ENCODE data around the gene RNF157. TPM values are rescaled to one million over a fixed set of nuclear protein-coding genes. Genes with fewer than 3 reads are reported as not detected.

RNF157 gene
- polyA plus RNA-seq, 1 experiment = 0.50 TPM

DNA sequence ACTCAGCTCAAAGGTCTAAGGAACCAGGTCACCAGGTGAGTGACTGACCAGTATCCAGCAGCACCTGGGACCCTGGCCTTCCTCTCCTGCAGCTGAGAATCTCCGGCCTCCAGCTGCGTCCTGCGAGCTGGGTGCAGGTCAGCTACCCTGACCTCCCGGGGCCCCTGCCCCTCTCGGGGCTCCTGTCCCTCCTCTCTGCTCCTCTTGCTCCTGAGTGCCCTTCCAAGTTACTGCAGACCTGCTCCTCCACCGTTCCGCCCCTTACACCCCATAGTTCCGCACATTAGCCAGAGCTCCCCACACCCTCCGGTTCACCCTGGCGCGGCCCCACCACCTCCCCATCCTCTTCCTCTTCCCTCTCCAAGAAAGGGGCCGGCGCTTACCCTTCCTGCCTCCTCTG, 109.8 kb downstream of the RNF157 start:
- ChIA-PET POLR2A (no interaction called here), CTCF (interaction anchor here (0.7 to 1.7 kb wide), 5 partner anchors 11 to 149 kb away, joined by 3 to 6 read pairs (median 4); no protein-coding TSS in a partner anchor)
- H3K27me3 ChIP-seq (ENCODE audit: control insufficient read depth, insufficient read depth, low read length) = peaks cover 8% of the 10 kb centered on the region
- H3K4me3 ChIP-seq (ENCODE audit: low read depth, low read length) = no peak overlapping the region
- TF ChIP-seq, protein P1, sequence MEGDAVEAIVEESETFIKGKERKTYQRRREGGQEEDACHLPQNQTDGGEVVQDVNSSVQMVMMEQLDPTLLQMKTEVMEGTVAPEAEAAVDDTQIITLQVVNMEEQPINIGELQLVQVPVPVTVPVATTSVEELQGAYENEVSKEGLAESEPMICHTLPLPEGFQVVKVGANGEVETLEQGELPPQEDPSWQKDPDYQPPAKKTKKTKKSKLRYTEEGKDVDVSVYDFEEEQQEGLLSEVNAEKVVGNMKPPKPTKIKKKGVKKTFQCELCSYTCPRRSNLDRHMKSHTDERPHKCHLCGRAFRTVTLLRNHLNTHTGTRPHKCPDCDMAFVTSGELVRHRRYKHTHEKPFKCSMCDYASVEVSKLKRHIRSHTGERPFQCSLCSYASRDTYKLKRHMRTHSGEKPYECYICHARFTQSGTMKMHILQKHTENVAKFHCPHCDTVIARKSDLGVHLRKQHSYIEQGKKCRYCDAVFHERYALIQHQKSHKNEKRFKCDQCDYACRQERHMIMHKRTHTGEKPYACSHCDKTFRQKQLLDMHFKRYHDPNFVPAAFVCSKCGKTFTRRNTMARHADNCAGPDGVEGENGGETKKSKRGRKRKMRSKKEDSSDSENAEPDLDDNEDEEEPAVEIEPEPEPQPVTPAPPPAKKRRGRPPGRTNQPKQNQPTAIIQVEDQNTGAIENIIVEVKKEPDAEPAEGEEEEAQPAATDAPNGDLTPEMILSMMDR (IDR thresholded peaks at IDR 0.05; ENCODE audit: insufficient read depth, low read depth, low read length) = no peak
- H3K36me3 ChIP-seq (ENCODE audit: control insufficient read depth, insufficient read depth, low read length) = no peaks in the 10 kb centered on the region
- no peak for DNase-seq (ENCODE audit: low read depth)

DNA sequence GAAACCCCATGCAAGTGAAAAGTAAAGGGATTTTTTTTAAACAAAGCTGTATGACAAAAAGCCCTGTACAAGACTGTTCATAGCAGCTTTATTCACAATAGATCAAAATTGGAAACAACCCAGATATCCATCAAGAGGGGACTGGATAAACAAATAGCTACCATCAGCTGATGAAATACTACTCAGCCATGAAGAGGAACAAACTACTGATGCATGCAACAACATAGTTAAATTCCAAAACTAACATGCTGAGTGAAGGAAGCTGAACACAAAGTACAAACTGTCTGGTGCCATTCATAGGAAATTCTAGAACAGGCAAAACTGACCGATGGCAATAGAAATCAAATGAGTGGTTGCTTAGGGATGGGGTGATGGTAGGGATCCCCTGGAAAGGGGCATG, 114.4 kb downstream of the RNF157 start:
- no peaks in the 10 kb centered on the region for H3K27me3 ChIP-seq (ENCODE audit: control insufficient read depth, insufficient read depth, low read length)
- DNase-seq (ENCODE audit: low read depth) = no peak
- TF ChIP-seq, protein P1 (IDR thresholded peaks at IDR 0.05; ENCODE audit: insufficient read depth, low read depth, low read length) = no peak
- no peak overlapping the region for H3K4me3 ChIP-seq (ENCODE audit: low read depth, low read length)
- POLR2A ChIA-PET = no interaction called here
- no peaks in the 10 kb centered on the region for H3K36me3 ChIP-seq (ENCODE audit: control insufficient read depth, insufficient read depth, low read length)
- CTCF ChIA-PET = interaction anchor here (0.7 to 13.3 kb wide), 7 partner anchors 9 to 155 kb away, joined by 3 to 247 read pairs (median 3); no protein-coding TSS in a partner anchor

DNA sequence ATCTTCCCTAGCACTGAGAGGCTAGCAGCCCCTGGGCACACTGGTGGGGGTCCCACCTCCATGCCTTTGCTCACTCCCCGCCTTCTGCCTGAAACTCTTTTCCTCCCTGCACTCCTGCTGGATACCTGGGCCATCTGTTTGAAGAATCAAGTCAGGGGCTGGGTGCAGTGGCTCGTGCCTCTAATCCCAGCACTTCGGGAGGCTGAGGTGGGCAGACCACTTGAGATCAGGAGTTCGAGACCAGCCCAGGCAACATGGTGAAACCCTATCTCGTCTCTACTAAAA, 115.0 kb downstream of the RNF157 start:
- DNase-seq (ENCODE audit: low read depth) = no peak
- TF ChIP-seq, protein P1 (IDR thresholded peaks at IDR 0.05; ENCODE audit: insufficient read depth, low read depth, low read length) = no peak
- ChIA-PET CTCF (interaction anchor here (0.6 to 13.3 kb wide), 4 partner anchors 10 to 269 kb away, joined by 3 to 247 read pairs (median 52); no protein-coding TSS in a partner anchor), POLR2A (no interaction called here)
- Histone ChIP-seq H3K4me3 (ENCODE audit: low read depth, low read length) (no peak overlapping the region), H3K36me3 (ENCODE audit: control insufficient read depth, insufficient read depth, low read length) (no peaks in the 10 kb centered on the region), H3K27me3 (ENCODE audit: control insufficient read depth, insufficient read depth, low read length) (no peaks in the 10 kb centered on the region)

DNA sequence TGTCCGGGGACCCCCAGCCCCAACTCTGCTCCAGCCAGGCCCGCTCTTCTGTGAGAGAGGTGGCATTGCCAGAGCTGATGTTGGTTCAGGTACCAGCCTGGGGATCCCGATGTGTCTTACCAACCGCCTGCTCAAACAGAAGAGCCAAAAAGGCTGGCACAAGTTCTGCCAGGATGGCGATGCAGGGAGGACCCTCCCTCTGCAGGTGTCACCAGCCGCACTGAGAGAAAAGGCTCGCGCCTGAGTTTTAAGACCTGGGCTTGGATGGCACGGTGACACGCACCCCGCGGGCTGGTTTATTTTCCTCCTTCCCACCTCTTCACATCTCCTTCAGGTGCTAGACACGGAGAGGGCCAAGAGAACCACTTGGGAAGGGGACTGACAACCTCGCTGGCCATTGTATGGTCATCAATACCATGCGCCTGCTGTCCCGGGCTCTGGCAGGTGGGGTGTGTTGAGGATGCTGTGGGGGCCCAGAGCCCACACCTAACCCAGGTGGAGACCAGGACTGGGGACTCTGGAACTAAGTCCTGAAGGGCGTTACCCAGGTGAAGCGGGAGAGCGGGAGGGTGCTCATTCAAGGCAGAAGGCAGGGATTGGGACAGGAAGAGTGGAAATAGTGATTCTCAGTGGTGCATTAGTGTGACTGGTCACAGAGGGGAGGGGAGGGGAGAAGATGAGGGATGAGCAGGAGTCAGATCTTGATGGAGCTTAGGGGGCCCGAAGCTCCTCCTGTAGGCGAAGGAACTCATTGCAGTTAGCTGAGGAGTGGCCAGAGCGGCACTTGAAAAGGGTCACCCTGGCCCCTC, 115.5 kb downstream of the RNF157 start:
- CTCF ChIA-PET = interaction anchor here (0.6 to 13.3 kb wide), 6 partner anchors 10 to 270 kb away, joined by 3 to 247 read pairs (median 4); no protein-coding TSS in a partner anchor
- no peak for DNase-seq (ENCODE audit: low read depth)
- TF ChIP-seq, protein P1 (IDR thresholded peaks at IDR 0.05; ENCODE audit: insufficient read depth, low read depth, low read length) = peak; percentile 25; the same call in 1 of the 2 replicates
- no peaks in the 10 kb centered on the region for H3K27me3 ChIP-seq (ENCODE audit: control insufficient read depth, insufficient read depth, low read length)
- no peaks in the 10 kb centered on the region for H3K36me3 ChIP-seq (ENCODE audit: control insufficient read depth, insufficient read depth, low read length)
- POLR2A ChIA-PET = no interaction called here
- H3K4me3 ChIP-seq (ENCODE audit: low read depth, low read length) = no peak overlapping the region

DNA sequence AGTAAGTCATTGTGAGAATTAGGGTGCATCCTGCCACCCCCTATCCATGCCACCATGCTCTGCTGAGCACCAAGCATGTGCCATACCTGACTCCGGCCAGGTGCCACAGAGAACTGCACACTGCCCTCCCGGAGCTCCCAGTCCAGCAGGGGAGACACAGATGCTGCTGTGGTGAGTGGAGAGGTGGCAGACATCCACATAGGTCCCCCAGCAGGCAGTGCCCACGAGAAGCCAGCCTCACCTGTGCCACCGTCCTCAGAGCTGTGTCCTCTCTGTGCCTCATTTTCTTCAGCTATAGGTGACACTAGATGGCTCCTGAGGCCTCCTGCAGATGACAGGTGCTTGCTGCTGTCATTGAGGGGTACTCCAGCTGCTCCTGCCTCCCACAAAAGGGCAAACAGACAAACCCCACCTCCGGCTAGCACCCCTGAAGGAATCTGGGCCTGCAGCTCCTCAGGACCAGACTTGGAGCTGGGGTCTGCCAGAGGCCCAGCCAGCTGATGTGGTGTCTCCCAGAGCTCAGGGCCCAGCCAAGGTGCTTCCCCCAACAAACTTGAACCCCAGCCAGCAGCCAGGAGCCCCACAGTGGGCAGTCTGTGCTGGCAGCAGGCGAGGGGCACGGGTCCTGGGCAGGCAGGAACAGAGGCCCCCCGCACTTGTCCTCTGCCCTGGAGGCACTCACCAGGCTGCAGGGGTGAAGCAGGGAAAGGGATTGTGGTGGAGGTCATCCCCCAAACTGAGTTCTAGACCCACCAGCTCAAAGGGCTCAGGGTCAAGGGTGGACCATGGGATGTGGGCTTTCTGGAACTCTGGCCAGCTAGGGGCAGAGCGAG, 116.3 kb downstream of the RNF157 start:
- DNase-seq (ENCODE audit: low read depth) = no peak
- CTCF ChIA-PET = interaction anchor here (0.6 to 13.3 kb wide), 8 partner anchors 20 to 174 kb away, joined by 3 to 247 read pairs (median 4); partner anchors contain the start of gene EXOC7
- no peaks in the 10 kb centered on the region for H3K36me3 ChIP-seq (ENCODE audit: control insufficient read depth, insufficient read depth, low read length)
- H3K4me3 ChIP-seq (ENCODE audit: low read depth, low read length) = no peak overlapping the region
- H3K27me3 ChIP-seq (ENCODE audit: control insufficient read depth, insufficient read depth, low read length) = no peaks in the 10 kb centered on the region
- TF ChIP-seq, protein P1 (IDR thresholded peaks at IDR 0.05; ENCODE audit: insufficient read depth, low read depth, low read length) = no peak
- POLR2A ChIA-PET = no interaction called here
